WTC11 (cell line): ENCODE data around the gene UQCC3. TPM values are rescaled to one million over a fixed set of nuclear protein-coding genes. Genes with fewer than 3 reads are reported as not detected.

ENCODE experiments used
- MAX ChIP-seq: sonication (generic); formaldehyde crosslinking; IDR thresholded peaks from 2 replicates; pipeline ENCODE4 v1.8.0; 2022; ENCODE audit warnings: mild to moderate bottlenecking, missing genetic modification reagents
- NFATC4 ChIP-seq: fragments of 250-450 bp; sonication (Bioruptor Pico); IDR thresholded peaks from 2 replicates; pipeline ENCODE4 v1.9.0; 2021; ENCODE audit warnings: mild to moderate bottlenecking
- total RNA-seq: library from RNA; stranded (reverse); gene quantifications from 3 replicates; pipeline ENCODE4 v1.2.3, GENCODE V29; 2021

UQCC3 gene
- total RNA-seq, 1 experiment from 2014 or later = 18.1 TPM

DNA sequence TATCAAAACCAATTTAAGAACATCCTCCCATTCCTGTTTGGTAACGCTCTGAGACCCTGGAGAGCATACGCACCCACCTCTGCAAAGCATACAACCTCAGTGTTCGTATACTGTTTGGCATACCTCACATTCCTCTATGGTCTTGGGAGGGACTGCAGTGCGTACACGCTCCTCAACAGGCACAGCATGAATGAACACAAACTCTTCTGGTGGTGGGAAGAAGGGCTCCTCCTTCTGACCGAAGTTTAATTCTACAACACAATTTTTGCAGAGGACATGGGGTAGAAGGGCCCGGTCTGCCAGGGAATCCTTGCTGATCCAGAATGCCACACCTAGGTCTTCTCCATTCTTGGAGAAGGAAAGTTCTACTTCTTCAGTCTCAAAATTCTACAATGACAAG is 50.5 kb downstream of the UQCC3 start (continued):
- TF ChIP-seq MAX (no peak), NFATC4 (CRISPR knock-in tag) (no peak)
- TF ChIP-seq, all 79 proteins: peak for 0

Other genes starting within 250 kb of the UQCC3 start
- 10.9 to 21.0 TPM (median 11.5 TPM) in 3 replicates for gene AHNAK, start 124.9 kb upstream of the UQCC3 start, total RNA-seq
- gene EEF1G, start 97.8 kb upstream of the UQCC3 start, total RNA-seq = 1,667 to 1,857 TPM (median 1,846 TPM) in 3 replicates
- 35.3 to 40.0 TPM (median 37.3 TPM) in 3 replicates for gene TUT1, start 80.2 kb upstream of the UQCC3 start, total RNA-seq
- 101 to 115 TPM (median 103 TPM) in 3 replicates for gene MTA2, start 69.8 kb upstream of the UQCC3 start, total RNA-seq
- gene EML3, start 58.9 kb upstream of the UQCC3 start, total RNA-seq = 45.5 to 54.7 TPM (median 51.1 TPM) in 3 replicates
- gene ROM1, start 58.4 kb upstream of the UQCC3 start, total RNA-seq = 0.78 to 1.6 TPM (median 0.94 TPM) in 3 replicates
- gene B3GAT3, start 49.7 kb upstream of the UQCC3 start, total RNA-seq = 41.2 to 43.9 TPM (median 43.3 TPM) in 3 replicates
- 323 to 350 TPM (median 327 TPM) in 3 replicates for gene GANAB, start 25.1 kb upstream of the UQCC3 start, total RNA-seq
- 28.9 to 32.7 TPM (median 31.9 TPM) in 3 replicates for gene INTS5, start 18.4 kb upstream of the UQCC3 start, total RNA-seq
- gene C11orf98, start 6.5 kb upstream of the UQCC3 start, total RNA-seq = 132 to 154 TPM (median 137 TPM) in 3 replicates
- gene CSKMT, start 6.4 kb upstream of the UQCC3 start, total RNA-seq = 60.7 to 75.6 TPM (median 60.9 TPM) in 3 replicates
- gene LBHD1, start 594 bp downstream of the UQCC3 start, total RNA-seq = 4.2 to 6.3 TPM (median 5.1 TPM) in 3 replicates
- 128 to 135 TPM (median 128 TPM) in 3 replicates for gene UBXN1, start 7.4 kb downstream of the UQCC3 start, total RNA-seq
- gene LRRN4CL, start 17.9 kb downstream of the UQCC3 start, total RNA-seq = 0.16 to 0.39 TPM (median 0.23 TPM) in 3 replicates
- 92.0 to 97.2 TPM (median 92.0 TPM) in 3 replicates for gene BSCL2, start 35.8 kb downstream of the UQCC3 start, total RNA-seq
- gene GNG3, start 36.0 kb downstream of the UQCC3 start, total RNA-seq = 3.5 to 6.0 TPM (median 3.9 TPM) in 3 replicates
- 42.1 to 42.9 TPM (median 42.2 TPM) in 3 replicates for gene HNRNPUL2, start 55.8 kb downstream of the UQCC3 start, total RNA-seq
- gene TTC9C, start 56.8 kb downstream of the UQCC3 start, total RNA-seq = 39.7 to 48.7 TPM (median 39.8 TPM) in 3 replicates
- 82.3 to 88.1 TPM (median 88.0 TPM) in 3 replicates for gene ZBTB3, start 82.5 kb downstream of the UQCC3 start, total RNA-seq
- gene POLR2G, start 89.9 kb downstream of the UQCC3 start, total RNA-seq = 81.3 to 101 TPM (median 84.3 TPM) in 3 replicates
- gene TAF6L, start 99.7 kb downstream of the UQCC3 start, total RNA-seq = 33.8 to 42.1 TPM (median 36.3 TPM) in 3 replicates
- gene TMEM179B, start 115.7 kb downstream of the UQCC3 start, total RNA-seq = 21.4 to 23.6 TPM (median 22.2 TPM) in 3 replicates
- gene TMEM223, start 120.3 kb downstream of the UQCC3 start, total RNA-seq = 25.5 to 26.4 TPM (median 25.9 TPM) in 3 replicates
- gene NXF1, start 133.8 kb downstream of the UQCC3 start, total RNA-seq = 43.2 to 44.7 TPM (median 44.3 TPM) in 3 replicates
- gene STX5, start 160.4 kb downstream of the UQCC3 start, total RNA-seq = 27.2 to 30.2 TPM (median 28.0 TPM) in 3 replicates
- gene TEX54, start 161.2 kb downstream of the UQCC3 start, total RNA-seq = 0.44 TPM in 1 of 3 replicates, not detected in the others
- 82.7 to 110 TPM (median 85.2 TPM) in 3 replicates for gene WDR74, start 167.9 kb downstream of the UQCC3 start, total RNA-seq
- gene SLC3A2, start 209.2 kb downstream of the UQCC3 start, total RNA-seq = 244 to 334 TPM (median 265 TPM) in 3 replicates
- gene CHRM1, start 249.7 kb downstream of the UQCC3 start, total RNA-seq = not detected in 3 replicates